Right lobe of liver (tissue), 6 donors: Measurements from ENCODE around the gene COA1. TPM values are rescaled to one million over a fixed set of nuclear protein-coding genes. Genes with fewer than 3 reads are reported as not detected.

Experiments used
- ATAC-seq, 4 donors: fragments of 200-7000 bp; cut with Tn5 transposase; one replicate each; pipeline ENCODE4 v1.9.1; 2020; ENCODE audit warnings: mild to moderate bottlenecking in 4 of 4, moderate library complexity in 4 of 4
- DNase-seq, 3 donors: peaks; one replicate each; pipeline ENCODE4 v3.0.0-alpha.2; 2020
- H3K27ac ChIP-seq, 3 donors: fragments of 200-600 bp; one replicate each; pipeline ENCODE4 v1.8.0; 2022
- H3K27me3 ChIP-seq, 2 donors: fragments of 200-600 bp; one replicate each; pipeline ENCODE4 v1.8.0; 2022
- H3K36me3 ChIP-seq, 4 donors: fragments of 200-600 bp; sonication (generic) in 1 of 4; one replicate each; pipeline versions ENCODE4 v1.5.1 to v1.8.0; 2017 to 2022; ENCODE audit warnings: control low read depth in 1 of 4
- H3K4me1 ChIP-seq, 4 donors: fragments of 200-600 bp; sonication (generic) in 1 of 4; one replicate each; pipeline versions ENCODE4 v1.5.1 to v1.8.0; 2017 to 2022; ENCODE audit warnings: control low read depth in 1 of 4
- H3K4me3 ChIP-seq, 3 donors: fragments of 200-600 bp; one replicate each; pipeline ENCODE4 v1.8.0; 2022
- H3K9me3 ChIP-seq, 4 donors: fragments of 200-600 bp; sonication (generic) in 1 of 4; one replicate each; pipeline versions ENCODE4 v1.5.1 to v1.8.0; 2017 to 2022; ENCODE audit warnings: control low read depth in 1 of 4
- POLR2A ChIP-seq: fragments of 450-650 bp; IDR thresholded peaks from one replicate; pipeline ENCODE4 v1.6.1; 2017; ENCODE audit warnings: antibody characterized with exemption, mild to moderate bottlenecking
- WGBS: methylation state at CpG from one replicate; pipeline ENCODE4 v1.1.6; 2018; ENCODE audit warnings: low coverage, low lambda C conversion rate; ENCODE audit not compliant: insufficient coverage; ENCODE audit errors: missing lambda C conversion rate; 5-methylcytosine and 5-hydroxymethylcytosine counted together
- intact Hi-C, 2 donors: fragments of 100-400 bp; cut with DNase I; formaldehyde crosslinking; loops; one replicate each; pipeline versions ENCODE4 v1.11.2 to v1.14.1; 2022
- total RNA-seq, 6 experiments: library from RNA; depleted of rRNA in 2 of 6; stranded (reverse); fragments of >200 nt in 2 of 6; fragmentation: NEBNext Ultra II Directional in 3 of 6; extraction: Animal tissue kit (Norgen Biotek cat#: 25700) in 3 of 6; gene quantifications; one replicate each; pipeline versions ENCODE4 v1.1.0 to v1.2.4, GENCODE V29; 2016 to 2023
- TF ChIP-seq, protein P1 (sequence below), 4 donors: fragments of 200-600 bp in 3 of 4; fragments of 450-650 bp in 1 of 4; IDR thresholded peaks; one replicate each; pipeline versions ENCODE4 v1.5.1 to v1.8.0; 2016 to 2022; ENCODE audit warnings: antibody characterized with exemption in 4 of 4, mild to moderate bottlenecking in 2 of 4
- donor health status: DM: no; HTN: yes; CAD: no.
- donor health status: DM: no; HTN: no; CAD: no.
- donor health status: DM: no; HTN: no; CAD: no.
- donor health status: DM: no; HTN: yes; CAD: no.
- donor health status: DM: no; HTN: yes; CAD: no.

COA1 gene
- total RNA-seq, 6 experiments from 2014 or later, result 15.8 to 35.6 (median 19.9) TPM

DNA sequence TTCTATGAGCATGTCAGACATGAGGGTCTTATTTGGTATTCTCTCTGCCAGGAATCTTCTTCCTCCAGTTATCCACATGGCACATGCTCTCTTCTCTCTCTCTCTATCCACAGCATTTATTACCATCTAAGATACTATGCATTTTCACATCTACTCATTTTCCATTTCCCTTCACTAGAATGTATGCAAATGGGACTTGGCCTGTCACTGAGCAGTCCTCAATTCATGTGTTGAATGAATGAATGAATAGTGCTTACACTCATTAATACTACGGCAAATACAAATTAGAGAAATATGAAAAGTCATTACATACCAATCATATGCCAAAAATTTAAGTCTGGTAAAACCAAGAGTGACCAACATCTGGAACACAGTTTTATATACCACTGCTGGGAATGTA, 34.0 kb downstream of the COA1 start:
- DNase-seq, result no peak
- TF ChIP-seq POLR2A, result no peak
- TF ChIP-seq, protein P1, sequence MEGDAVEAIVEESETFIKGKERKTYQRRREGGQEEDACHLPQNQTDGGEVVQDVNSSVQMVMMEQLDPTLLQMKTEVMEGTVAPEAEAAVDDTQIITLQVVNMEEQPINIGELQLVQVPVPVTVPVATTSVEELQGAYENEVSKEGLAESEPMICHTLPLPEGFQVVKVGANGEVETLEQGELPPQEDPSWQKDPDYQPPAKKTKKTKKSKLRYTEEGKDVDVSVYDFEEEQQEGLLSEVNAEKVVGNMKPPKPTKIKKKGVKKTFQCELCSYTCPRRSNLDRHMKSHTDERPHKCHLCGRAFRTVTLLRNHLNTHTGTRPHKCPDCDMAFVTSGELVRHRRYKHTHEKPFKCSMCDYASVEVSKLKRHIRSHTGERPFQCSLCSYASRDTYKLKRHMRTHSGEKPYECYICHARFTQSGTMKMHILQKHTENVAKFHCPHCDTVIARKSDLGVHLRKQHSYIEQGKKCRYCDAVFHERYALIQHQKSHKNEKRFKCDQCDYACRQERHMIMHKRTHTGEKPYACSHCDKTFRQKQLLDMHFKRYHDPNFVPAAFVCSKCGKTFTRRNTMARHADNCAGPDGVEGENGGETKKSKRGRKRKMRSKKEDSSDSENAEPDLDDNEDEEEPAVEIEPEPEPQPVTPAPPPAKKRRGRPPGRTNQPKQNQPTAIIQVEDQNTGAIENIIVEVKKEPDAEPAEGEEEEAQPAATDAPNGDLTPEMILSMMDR (IDR thresholded peaks at IDR 0.05), result no peak
- Histone ChIP-seq H3K27ac (no peak overlapping the region), H3K36me3 (no peaks in the 10 kb centered on the region), H3K9me3 (no peaks in the 10 kb centered on the region), H3K27me3 (no peaks in the 10 kb centered on the region), H3K4me3 (no peak overlapping the region), H3K4me1 (peaks cover 0 to 26% (median 3%) of the 10 kb centered on the region in 4 donors)
- ATAC-seq, result no peak
- intact Hi-C loops, result no loop called here
- 100% methylated on average over 1 of the region's 1 CpG for WGBS

DNA sequence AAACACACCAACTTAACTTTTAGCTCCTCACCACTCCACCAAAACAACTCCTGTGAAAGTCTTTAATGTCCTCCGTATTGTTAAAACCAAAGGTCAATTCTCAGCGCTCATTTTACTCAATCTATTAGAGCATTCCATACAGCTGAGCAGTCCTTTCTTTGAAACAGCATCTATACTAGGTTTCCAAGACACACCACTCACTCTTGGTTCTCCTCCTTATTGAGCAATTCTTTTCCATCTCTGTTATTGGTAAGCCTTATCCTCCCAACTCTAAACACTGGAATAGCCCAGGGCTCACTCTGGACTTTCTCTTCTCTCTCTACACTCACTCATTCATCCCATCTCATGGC, 34.9 kb downstream of the COA1 start:
- TF ChIP-seq, protein P1 (IDR thresholded peaks at IDR 0.05), result no peak
- no peak for TF ChIP-seq POLR2A
- Histone ChIP-seq H3K36me3 (no peaks in the 10 kb centered on the region), H3K9me3 (no peaks in the 10 kb centered on the region), H3K27me3 (no peaks in the 10 kb centered on the region), H3K4me3 (no peak overlapping the region), H3K27ac (no peak overlapping the region), H3K4me1 (peaks cover 0 to 19% (median 3%) of the 10 kb centered on the region in 4 donors)
- DNase-seq (no peak), ATAC-seq (no peak)
- 70% methylated on average over 2 of the region's 2 CpGs for WGBS
- intact Hi-C loops, result no loop called here

DNA sequence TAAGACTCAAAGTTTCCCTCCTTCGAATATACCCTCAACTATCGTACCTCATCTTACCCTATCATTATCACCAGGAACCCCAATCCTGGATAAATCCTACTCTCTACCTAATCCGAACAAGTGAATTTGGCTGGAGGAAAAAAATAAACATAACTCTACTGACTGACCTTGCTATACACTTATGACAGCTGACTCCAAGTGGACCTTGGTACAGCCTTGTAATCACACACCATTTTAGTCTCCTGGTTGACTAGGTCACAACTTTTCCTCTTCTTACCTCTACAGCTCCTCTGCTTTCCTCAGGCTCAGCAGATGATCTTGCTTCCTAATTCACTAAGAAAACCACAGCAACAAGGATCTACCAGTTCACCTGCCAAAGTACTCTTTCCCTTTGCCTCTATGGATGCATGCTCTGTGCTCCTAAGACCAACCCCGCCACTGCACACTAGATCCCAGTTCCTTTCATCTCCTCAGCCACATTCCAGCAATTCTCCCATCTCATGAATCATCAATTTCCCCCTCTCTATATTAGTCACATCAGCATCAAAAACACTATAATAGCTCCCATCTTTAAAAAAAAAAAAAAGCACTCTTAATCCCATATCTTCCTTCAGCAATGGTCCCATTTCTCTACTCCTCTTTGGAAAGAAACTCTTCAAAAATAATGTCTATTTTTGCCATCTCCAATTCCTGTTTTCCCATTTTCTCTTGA, 35.5 kb downstream of the COA1 start:
- H3K4me3 ChIP-seq, result no peak overlapping the region
- no peaks in the 10 kb centered on the region for H3K36me3 ChIP-seq
- H3K27me3 ChIP-seq, result no peaks in the 10 kb centered on the region
- ATAC-seq, result peak in 1 of 4 donors; percentile 23
- TF ChIP-seq, protein P1 (IDR thresholded peaks at IDR 0.05), result no peak
- no peak for TF ChIP-seq POLR2A
- intact Hi-C loops, result no loop called here
- no peak overlapping the region for H3K27ac ChIP-seq
- 83% methylated on average over 4 of the region's 4 CpGs for WGBS
- peaks cover 0 to 19% (median 3%) of the 10 kb centered on the region in 4 donors for H3K4me1 ChIP-seq
- no peaks in the 10 kb centered on the region for H3K9me3 ChIP-seq
- DNase-seq, result no peak

DNA sequence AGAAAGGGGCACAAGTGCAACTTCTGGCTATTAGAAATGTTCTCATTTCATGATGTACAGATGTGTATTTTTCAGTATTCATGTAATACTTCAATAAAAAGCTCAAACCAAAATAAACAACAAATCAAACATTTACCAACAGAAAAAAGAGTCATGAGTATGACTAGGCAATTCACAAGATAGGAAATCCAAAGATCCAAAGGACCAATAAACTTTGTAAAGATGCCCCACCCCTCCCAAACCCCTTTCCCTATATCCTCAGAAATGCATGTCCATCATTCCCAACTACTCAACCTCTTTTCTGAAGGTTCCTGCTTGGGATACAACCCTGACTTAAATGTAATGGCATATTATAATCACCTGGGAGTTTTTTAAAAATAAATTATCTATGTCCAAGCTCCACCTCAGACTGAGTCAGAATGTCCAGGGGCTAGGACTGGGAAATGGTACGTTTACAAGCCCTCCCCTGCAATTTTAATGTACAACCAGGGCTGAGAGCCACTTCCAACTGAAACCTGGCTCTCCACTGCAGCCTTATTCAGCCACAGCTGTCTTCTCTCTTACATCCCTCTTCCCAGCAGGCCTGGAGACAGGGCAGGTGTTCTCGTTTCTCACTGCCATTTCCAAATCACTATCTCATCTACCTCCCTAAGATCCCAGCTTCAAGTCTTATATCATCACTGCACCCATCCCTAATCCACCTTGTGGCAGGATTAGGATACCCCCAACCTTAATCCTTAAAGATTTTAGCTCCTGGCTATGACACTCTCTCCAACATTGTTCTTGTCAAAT, 36.5 kb downstream of the COA1 start:
- H3K9me3 ChIP-seq, result no peaks in the 10 kb centered on the region
- ATAC-seq (peak in 2 of 4 donors; percentile 7 to 74), DNase-seq (no peak)
- H3K36me3 ChIP-seq, result no peaks in the 10 kb centered on the region
- H3K27me3 ChIP-seq, result no peaks in the 10 kb centered on the region
- peaks cover 0 to 19% (median 3%) of the 10 kb centered on the region in 4 donors for H3K4me1 ChIP-seq
- no peak overlapping the region for H3K4me3 ChIP-seq
- TF ChIP-seq POLR2A, result no peak
- TF ChIP-seq, protein P1 (IDR thresholded peaks at IDR 0.05), result no peak
- WGBS, result 69% methylated on average over 2 of the region's 2 CpGs
- intact Hi-C loops, result no loop called here
- H3K27ac ChIP-seq, result no peak overlapping the region
